Aorta (tissue), 5 donors: Measurements from ENCODE around the gene VN1R2. TPM values are rescaled to one million over a fixed set of nuclear protein-coding genes. Genes with fewer than 3 reads are reported as not detected.
"Not testable (repeated sequence)": the region's sequence is repeated elsewhere in the genome, so short reads cannot be mapped to it uniquely, and the experiment has no call there.

ENCODE experiments used
- ATAC-seq: fragments of 200-7000 bp; cut with Tn5 transposase; one replicate; pipeline ENCODE4 v1.9.1; 2022; ENCODE audit warnings: moderate library complexity; ENCODE audit not compliant: low FRiP score
- DNase-seq, 2 donors: peaks; one replicate each; pipeline ENCODE4 v3.0.0-alpha.2; 2020
- H3K27ac ChIP-seq, 2 donors: one replicate each; pipeline ENCODE4 v1.5.1; 2013; ENCODE audit warnings: low read length in 2 of 2, mild to moderate bottlenecking in 2 of 2, moderate library complexity in 2 of 2, control low read depth in 1 of 2, inconsistent platforms in 1 of 2, low read depth in 1 of 2
- H3K27me3 ChIP-seq, 2 donors: one replicate each; pipeline ENCODE4 v1.6.1; 2013; ENCODE audit warnings: control low read depth in 1 of 2, low read length in 1 of 2, mild to moderate bottlenecking in 1 of 2, moderate library complexity in 1 of 2; ENCODE audit not compliant: insufficient read depth in 2 of 2, control insufficient read depth in 1 of 2
- H3K36me3 ChIP-seq, 2 donors: one replicate each; pipeline ENCODE4 v1.6.1; 2013; ENCODE audit warnings: control low read depth in 1 of 2, low read length in 1 of 2, mild to moderate bottlenecking in 1 of 2; ENCODE audit not compliant: insufficient read depth in 2 of 2, control insufficient read depth in 1 of 2
- H3K4me1 ChIP-seq, 2 donors: one replicate each; pipeline ENCODE4 v1.6.1; 2013; ENCODE audit warnings: low read length in 2 of 2, control low read depth in 1 of 2, mild to moderate bottlenecking in 1 of 2, moderate library complexity in 1 of 2; ENCODE audit not compliant: insufficient read depth in 2 of 2, control insufficient read depth in 1 of 2
- H3K4me3 ChIP-seq, 2 donors: one replicate each; pipeline ENCODE4 v1.5.1; 2013; ENCODE audit warnings: low read length in 2 of 2, control low read depth in 1 of 2, mild to moderate bottlenecking in 1 of 2
- H3K9me3 ChIP-seq: one replicate; pipeline ENCODE4 v1.6.1; 2013; ENCODE audit warnings: mild to moderate bottlenecking, low read length; ENCODE audit not compliant: control insufficient read depth
- WGBS, 2 donors: extraction: QIAGEN DNeasy Blood & Tissue Kit; methylation state at CpG; one replicate each; pipeline ENCODE4 v1.1.7; 2013; 5-methylcytosine and 5-hydroxymethylcytosine counted together
- intact Hi-C, 2 donors: fragments of 100-400 bp; cut with DNase I; formaldehyde crosslinking; loops; one replicate each; pipeline versions ENCODE4 v1.14.2 to v1.15.0; 2022
- polyA plus RNA-seq, 2 donors: library from polyadenylated mRNA; stranded (reverse); fragments of 200-250 nt; gene quantifications; one replicate each; pipeline ENCODE4 v1.2.3, GENCODE V29; 2013
- total RNA-seq, 2 donors: library from RNA; stranded (reverse); fragmentation: NEBNext Ultra II Directional; extraction: Animal tissue kit (Norgen Biotek cat#: 25700); gene quantifications; one replicate each; pipeline ENCODE4 v1.2.1, GENCODE V29; 2021
- donor health status: healthy with polysubstance abuse.
- donor health status: Bipolar disorder and iron deficiency.
- donor health status: DM: no; HTN: no; CAD: no.
- donor health status: DM: no; HTN: no; CAD: no.
- donor health status: DM: yes; HTN: yes; CAD: no.

Gene VN1R2
- total and polyA plus RNA-seq, 4 donors = not detected

DNA sequence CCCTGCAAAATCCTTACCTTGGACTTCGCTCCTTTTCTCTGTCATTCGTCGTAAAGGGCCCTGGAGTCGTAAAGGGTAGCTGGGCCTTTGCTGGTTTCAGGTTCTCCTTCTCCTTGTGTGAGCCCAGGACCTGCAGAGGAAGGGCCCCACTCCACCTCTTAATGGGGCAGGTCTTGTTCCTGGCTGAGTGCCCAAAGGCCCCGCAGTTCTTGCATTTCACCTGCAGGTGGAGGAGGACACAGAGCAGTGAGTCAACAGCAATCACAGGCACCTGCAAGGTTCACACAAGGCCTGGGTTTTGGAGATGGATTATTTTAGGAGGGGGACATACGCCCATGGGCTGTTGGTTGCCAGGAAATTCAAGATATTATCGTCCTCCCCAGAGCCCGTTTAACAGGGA lies 43.2 kb downstream of the VN1R2 start:
- H3K4me1 ChIP-seq, ATAC-seq, DNase-seq, intact Hi-C loops, H3K9me3 ChIP-seq, H3K4me3 ChIP-seq, H3K36me3 ChIP-seq, H3K27me3 ChIP-seq, H3K27ac ChIP-seq: not testable (repeated sequence)
- 40 to 77% methylated on average over 1 to 2 of the region's 8 CpGs for WGBS, 2 donors

DNA sequence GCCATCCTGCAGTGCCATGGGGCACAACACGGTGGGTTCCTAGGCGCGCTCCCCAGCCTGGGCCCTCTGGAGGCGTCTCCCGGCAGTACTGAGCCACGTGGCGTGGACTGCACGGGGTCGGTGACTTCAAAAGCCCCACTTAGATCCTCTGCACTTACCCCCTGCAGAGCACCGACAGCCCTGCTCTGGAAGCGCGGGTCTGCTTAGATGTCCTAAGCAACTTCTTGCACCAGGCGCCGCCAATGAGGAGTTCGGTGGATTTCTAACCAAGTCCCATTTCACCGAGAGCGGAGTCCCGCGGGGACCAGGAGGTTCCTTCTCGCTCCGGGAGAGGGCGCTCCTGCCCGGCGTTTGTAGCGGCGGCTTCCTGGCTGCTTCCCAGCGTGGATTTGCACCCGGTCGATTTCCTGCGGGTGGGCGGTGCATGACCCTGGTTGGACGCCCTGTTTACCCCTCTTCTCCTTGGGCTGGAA lies 50.3 kb downstream of the VN1R2 start:
- no peak overlapping the region for H3K4me3 ChIP-seq
- H3K9me3 ChIP-seq = peaks cover 11% of the 10 kb centered on the region
- DNase-seq = peak in 1 of 2 donors; percentile 78
- intact Hi-C loops = no loop called here
- no peaks in the 10 kb centered on the region for H3K4me1 ChIP-seq
- WGBS, 2 donors = 1 to 5% methylated on average over 32 of the region's 32 CpGs
- peak; percentile 64 for ATAC-seq
- no peaks in the 10 kb centered on the region for H3K36me3 ChIP-seq
- no peak overlapping the region for H3K27ac ChIP-seq
- no peaks in the 10 kb centered on the region for H3K27me3 ChIP-seq

Other genes starting within 250 kb of the VN1R2 start
- not detected for gene ERVV-1, start 244.4 kb upstream of the VN1R2 start, total RNA-seq
- gene ERVV-1, start 244.4 kb upstream of the VN1R2 start, polyA plus RNA-seq = not detected
- gene ERVV-2, start 213.6 kb upstream of the VN1R2 start, total RNA-seq = not detected
- gene ERVV-2, start 213.6 kb upstream of the VN1R2 start, polyA plus RNA-seq = not detected
- gene ZNF160, start 154.9 kb upstream of the VN1R2 start, total RNA-seq = 10 to 100 TPM; 32.5 to 61.0 TPM
- gene ZNF160, start 154.9 kb upstream of the VN1R2 start, polyA plus RNA-seq = 10 to 100 TPM in 1 of 2 donors, 1 to 10 TPM in 1; 4.6 to 19.5 TPM
- gene ZNF415, start 125.4 kb upstream of the VN1R2 start, total RNA-seq = 10 to 100 TPM in 1 of 2 donors, 1 to 10 TPM in 1; 8.8 to 10.3 TPM
- gene ZNF415, start 125.4 kb upstream of the VN1R2 start, polyA plus RNA-seq = 1 to 10 TPM; 5.0 to 9.0 TPM
- 10 to 100 TPM; 14.2 to 19.8 TPM for gene ZNF347, start 99.2 kb upstream of the VN1R2 start, total RNA-seq
- 1 to 10 TPM; 2.0 to 3.6 TPM for gene ZNF347, start 99.2 kb upstream of the VN1R2 start, polyA plus RNA-seq
- gene ZNF665, start 64.9 kb upstream of the VN1R2 start, total RNA-seq = 1 to 10 TPM; 4.4 to 9.2 TPM
- 1 to 10 TPM in 1 of 2 donors, under 1 TPM in 1; 0.38 to 5.4 TPM for gene ZNF665, start 64.9 kb upstream of the VN1R2 start, polyA plus RNA-seq
- gene ZNF677, start 3.4 kb upstream of the VN1R2 start, total RNA-seq = 10 to 100 TPM; 18.5 to 23.5 TPM
- gene ZNF677, start 3.4 kb upstream of the VN1R2 start, polyA plus RNA-seq = 1 to 10 TPM; 3.6 to 9.5 TPM
- gene VN1R4, start 9.4 kb downstream of the VN1R2 start, total RNA-seq = not detected
- gene VN1R4, start 9.4 kb downstream of the VN1R2 start, polyA plus RNA-seq = not detected
- gene ZNF845, start 75.5 kb downstream of the VN1R2 start, total RNA-seq = 1 to 10 TPM; 7.3 to 7.5 TPM
- gene ZNF845, start 75.5 kb downstream of the VN1R2 start, polyA plus RNA-seq = 1 to 10 TPM; 1.7 to 2.6 TPM
- 10 to 100 TPM; 12.0 to 14.8 TPM for gene ZNF525, start 107.4 kb downstream of the VN1R2 start, total RNA-seq
- gene ZNF525, start 107.4 kb downstream of the VN1R2 start, polyA plus RNA-seq = 10 to 100 TPM in 1 of 2 donors, 1 to 10 TPM in 1; 8.4 to 16.3 TPM
- 10 to 100 TPM in 1 of 2 donors, 1 to 10 TPM in 1; 9.4 to 13.5 TPM for gene ZNF765, start 136.9 kb downstream of the VN1R2 start, total RNA-seq
- gene ZNF765, start 136.9 kb downstream of the VN1R2 start, polyA plus RNA-seq = 1 to 10 TPM; 2.8 to 3.5 TPM
- 10 to 100 TPM in 1 of 2 donors, 1 to 10 TPM in 1; 9.5 to 10.2 TPM for gene ZNF761, start 173.7 kb downstream of the VN1R2 start, total RNA-seq
- 1 to 10 TPM; 4.5 to 8.0 TPM for gene ZNF761, start 173.7 kb downstream of the VN1R2 start, polyA plus RNA-seq
- 1 to 10 TPM; 3.0 to 4.0 TPM for gene ZNF813, start 209.4 kb downstream of the VN1R2 start, total RNA-seq
- 1 to 10 TPM in 1 of 2 donors, under 1 TPM in 1; 0.69 to 2.3 TPM for gene ZNF813, start 209.4 kb downstream of the VN1R2 start, polyA plus RNA-seq